SK-N-SH treated with all-trans-retinoic acid at 6 μM for 48 hours (cell line): ENCODE results near the gene SUV39H2.
"Not testable (repeated sequence)": the region's sequence is repeated elsewhere in the genome, so short reads cannot be mapped to it uniquely, and the experiment has no call there.

Source experiments
- CSDC2 ChIP-seq: fragments of 250-450 bp; sonication (Bioruptor Pico); IDR thresholded peaks from 2 replicates; pipeline ENCODE4 v1.5.0; 2020; ENCODE audit warnings: mild to moderate bottlenecking, moderate library complexity
- ESRRG ChIP-seq: fragments of 250-450 bp; sonication (Bioruptor Pico); IDR thresholded peaks from 2 replicates; pipeline ENCODE4 v1.6.1; 2021; ENCODE audit warnings: mild to moderate bottlenecking
- RARB ChIP-seq: fragments of 250-450 bp; sonication (Bioruptor Pico); IDR thresholded peaks from 2 replicates; pipeline ENCODE4 v1.8.0; 2021; ENCODE audit warnings: mild to moderate bottlenecking, moderate library complexity
- SNAI2 ChIP-seq: fragments of 250-450 bp; sonication (Bioruptor Pico); IDR thresholded peaks from 2 replicates; pipeline ENCODE4 v1.5.0; 2020; ENCODE audit warnings: mild to moderate bottlenecking, moderate library complexity
- TOX ChIP-seq: fragments of 250-450 bp; sonication (Bioruptor Pico); IDR thresholded peaks from 2 replicates; pipeline ENCODE4 v1.8.0; 2021; ENCODE audit warnings: mild to moderate bottlenecking, moderate library complexity, borderline replicate concordance
- ZFP3 ChIP-seq: fragments of 250-450 bp; sonication (Bioruptor Pico); IDR thresholded peaks from 2 replicates; pipeline ENCODE4 v1.5.0; 2020; ENCODE audit warnings: mild to moderate bottlenecking, moderate library complexity
- ZFP30 ChIP-seq: fragments of 450-650 bp; formaldehyde crosslinking; IDR thresholded peaks from 2 replicates; pipeline ENCODE4 v1.5.0; 2022; ENCODE audit warnings: mild to moderate bottlenecking, moderate library complexity
- ZNF70 ChIP-seq: fragments of 450-650 bp; formaldehyde crosslinking; IDR thresholded peaks from 2 replicates; pipeline ENCODE4 v1.5.0; 2020; ENCODE audit warnings: mild to moderate bottlenecking, moderate library complexity
- ZNF8 ChIP-seq: fragments of 450-650 bp; formaldehyde crosslinking; IDR thresholded peaks from 2 replicates; pipeline ENCODE4 v1.5.0; 2020; ENCODE audit warnings: mild to moderate bottlenecking, moderate library complexity
- TF ChIP-seq, protein P1 (sequence below): fragments of 250-450 bp; sonication (Bioruptor Pico); IDR thresholded peaks from 2 replicates; pipeline ENCODE4 v1.8.0; 2020; ENCODE audit warnings: mild to moderate bottlenecking, moderate library complexity, borderline replicate concordance
- TF ChIP-seq, protein P2 (sequence below): fragments of 250-450 bp; sonication (Bioruptor Pico); IDR thresholded peaks from 2 replicates; pipeline ENCODE4 v1.8.0; 2021; ENCODE audit warnings: low read depth, mild to moderate bottlenecking, moderate library complexity, borderline replicate concordance
- TF ChIP-seq, protein P3 (sequence below): fragments of 250-450 bp; sonication (Bioruptor Pico); IDR thresholded peaks from 2 replicates; pipeline ENCODE4 v1.5.1; 2021; ENCODE audit warnings: mild to moderate bottlenecking, moderate library complexity

DNA sequence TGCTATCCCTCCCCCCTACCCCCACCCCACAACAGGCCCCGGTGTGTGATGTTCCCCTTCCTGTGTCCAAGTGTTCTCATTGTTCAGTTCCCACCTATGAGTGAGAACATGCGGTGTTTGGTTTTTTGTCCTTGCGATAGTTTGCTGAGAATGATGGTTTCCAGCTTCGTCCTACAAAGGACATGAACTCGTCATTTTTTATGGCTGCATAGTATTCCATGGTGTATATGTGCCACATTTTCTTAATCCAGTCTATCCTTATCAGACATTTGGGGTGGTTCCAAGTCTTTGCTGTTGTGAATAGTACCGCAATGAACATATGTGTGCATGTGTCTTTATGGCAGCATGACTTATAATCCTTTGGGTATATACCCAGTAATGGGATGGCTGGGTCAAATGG lies 14.2 kb upstream of the SUV39H2 start:
- TF ChIP-seq, protein P1, sequence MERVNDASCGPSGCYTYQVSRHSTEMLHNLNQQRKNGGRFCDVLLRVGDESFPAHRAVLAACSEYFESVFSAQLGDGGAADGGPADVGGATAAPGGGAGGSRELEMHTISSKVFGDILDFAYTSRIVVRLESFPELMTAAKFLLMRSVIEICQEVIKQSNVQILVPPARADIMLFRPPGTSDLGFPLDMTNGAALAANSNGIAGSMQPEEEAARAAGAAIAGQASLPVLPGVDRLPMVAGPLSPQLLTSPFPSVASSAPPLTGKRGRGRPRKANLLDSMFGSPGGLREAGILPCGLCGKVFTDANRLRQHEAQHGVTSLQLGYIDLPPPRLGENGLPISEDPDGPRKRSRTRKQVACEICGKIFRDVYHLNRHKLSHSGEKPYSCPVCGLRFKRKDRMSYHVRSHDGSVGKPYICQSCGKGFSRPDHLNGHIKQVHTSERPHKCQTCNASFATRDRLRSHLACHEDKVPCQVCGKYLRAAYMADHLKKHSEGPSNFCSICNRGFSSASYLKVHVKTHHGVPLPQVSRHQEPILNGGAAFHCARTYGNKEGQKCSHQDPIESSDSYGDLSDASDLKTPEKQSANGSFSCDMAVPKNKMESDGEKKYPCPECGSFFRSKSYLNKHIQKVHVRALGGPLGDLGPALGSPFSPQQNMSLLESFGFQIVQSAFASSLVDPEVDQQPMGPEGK (CRISPR knock-in tag) = not testable (repeated sequence)
- TF ChIP-seq RARB; TOX (CRISPR knock-in tag); ZNF8 (CRISPR knock-in tag); SNAI2 (CRISPR knock-in tag); ESRRG (CRISPR knock-in tag); ZFP3; CSDC2; ZNF70 (CRISPR knock-in tag); ZFP30 (CRISPR knock-in tag): not testable (repeated sequence)
- TF ChIP-seq, protein P2, sequence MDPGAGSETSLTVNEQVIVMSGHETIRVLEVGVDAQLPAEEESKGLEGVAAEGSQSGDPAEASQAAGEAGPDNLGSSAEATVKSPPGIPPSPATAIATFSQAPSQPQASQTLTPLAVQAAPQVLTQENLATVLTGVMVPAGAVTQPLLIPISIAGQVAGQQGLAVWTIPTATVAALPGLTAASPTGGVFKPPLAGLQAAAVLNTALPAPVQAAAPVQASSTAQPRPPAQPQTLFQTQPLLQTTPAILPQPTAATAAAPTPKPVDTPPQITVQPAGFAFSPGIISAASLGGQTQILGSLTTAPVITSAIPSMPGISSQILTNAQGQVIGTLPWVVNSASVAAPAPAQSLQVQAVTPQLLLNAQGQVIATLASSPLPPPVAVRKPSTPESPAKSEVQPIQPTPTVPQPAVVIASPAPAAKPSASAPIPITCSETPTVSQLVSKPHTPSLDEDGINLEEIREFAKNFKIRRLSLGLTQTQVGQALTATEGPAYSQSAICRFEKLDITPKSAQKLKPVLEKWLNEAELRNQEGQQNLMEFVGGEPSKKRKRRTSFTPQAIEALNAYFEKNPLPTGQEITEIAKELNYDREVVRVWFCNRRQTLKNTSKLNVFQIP = not testable (repeated sequence)
- TF ChIP-seq, protein P3, sequence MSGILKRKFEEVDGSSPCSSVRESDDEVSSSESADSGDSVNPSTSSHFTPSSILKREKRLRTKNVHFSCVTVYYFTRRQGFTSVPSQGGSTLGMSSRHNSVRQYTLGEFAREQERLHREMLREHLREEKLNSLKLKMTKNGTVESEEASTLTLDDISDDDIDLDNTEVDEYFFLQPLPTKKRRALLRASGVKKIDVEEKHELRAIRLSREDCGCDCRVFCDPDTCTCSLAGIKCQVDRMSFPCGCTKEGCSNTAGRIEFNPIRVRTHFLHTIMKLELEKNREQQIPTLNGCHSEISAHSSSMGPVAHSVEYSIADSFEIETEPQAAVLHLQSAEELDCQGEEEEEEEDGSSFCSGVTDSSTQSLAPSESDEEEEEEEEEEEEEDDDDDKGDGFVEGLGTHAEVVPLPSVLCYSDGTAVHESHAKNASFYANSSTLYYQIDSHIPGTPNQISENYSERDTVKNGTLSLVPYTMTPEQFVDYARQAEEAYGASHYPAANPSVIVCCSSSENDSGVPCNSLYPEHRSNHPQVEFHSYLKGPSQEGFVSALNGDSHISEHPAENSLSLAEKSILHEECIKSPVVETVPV (CRISPR knock-in tag) = not testable (repeated sequence)
